Left lung (tissue), 10 donors: ENCODE measurements around the gene IMMP2L. TPM values are rescaled to one million over a fixed set of nuclear protein-coding genes. Genes with fewer than 3 reads are reported as not detected.

Source experiments
- ATAC-seq: fragments of 200-7000 bp; cut with Tn5 transposase; one replicate; pipeline ENCODE4 v1.9.1; 2020; ENCODE audit warnings: moderate library complexity
- DNase-seq, 4 donors: peaks; one replicate each; pipeline ENCODE4 v3.0.0-alpha.2; 2013 to 2020
- H3K27ac ChIP-seq, 2 donors: fragments of 200-600 bp; sonication (generic) in 1 of 2; one replicate each; pipeline versions ENCODE4 v1.5.0 to v1.8.0; 2020 to 2021
- H3K27me3 ChIP-seq, 2 donors: fragments of 200-600 bp; sonication (generic) in 1 of 2; one replicate each; pipeline versions ENCODE4 v1.5.0 to v1.8.0; 2020 to 2021
- H3K36me3 ChIP-seq, 2 donors: fragments of 200-600 bp; sonication (generic) in 1 of 2; one replicate each; pipeline versions ENCODE4 v1.5.0 to v1.8.0; 2020 to 2021
- H3K4me1 ChIP-seq, 2 donors: fragments of 200-600 bp; one replicate each; pipeline ENCODE4 v1.8.0; 2021
- H3K4me3 ChIP-seq, 2 donors: fragments of 200-600 bp; sonication (generic) in 1 of 2; one replicate each; pipeline versions ENCODE4 v1.5.0 to v1.8.0; 2020 to 2021; ENCODE audit warnings: mild to moderate bottlenecking in 1 of 2
- H3K9me3 ChIP-seq, 2 donors: fragments of 200-600 bp; sonication (generic) in 1 of 2; one replicate each; pipeline versions ENCODE4 v1.5.0 to v1.8.0; 2020 to 2021
- CTCF ChIP-seq, 2 donors: fragments of 200-600 bp; sonication (generic) in 1 of 2; IDR thresholded peaks; one replicate each; pipeline versions ENCODE4 v1.5.0 to v1.8.0; 2021; ENCODE audit warnings: antibody characterized with exemption in 2 of 2
- intact Hi-C, 2 donors: fragments of 100-400 bp; cut with DNase I; formaldehyde crosslinking; loops; one replicate each; pipeline versions ENCODE4 v1.11.2 to v1.14.2; 2022
- polyA plus RNA-seq, 6 donors: library from polyadenylated mRNA; unstranded; fragments of 120-200 nt; gene quantifications; one replicate each; pipeline ENCODE4 v1.2.1, GENCODE V29; 2013; ENCODE audit not compliant: insufficient read length in 6 of 6
- total RNA-seq, 2 donors: library from RNA; stranded (reverse); fragmentation: NEBNext Ultra II Directional; extraction: Animal tissue kit (Norgen Biotek cat#: 25700); gene quantifications; one replicate each; pipeline ENCODE4 v1.2.1, GENCODE V29; 2021
- donor health status: DM: no; HTN: yes; CAD: no.
- donor health status: DM: no; HTN: no; CAD: no.

Gene IMMP2L
- total and polyA plus RNA-seq, 8 donors: 10.3 to 30.1 (median 25.7) TPM

GRCh38 chr7:111126987-111127386 is 435.3 kb downstream of the IMMP2L start:
- ATAC-seq: no peak
- intact Hi-C loops: no loop called here
- no peak for TF ChIP-seq CTCF (IDR thresholded peaks at IDR 0.05)
- no peak for DNase-seq
- Histone ChIP-seq H3K4me3 (no peak overlapping the region), H3K27me3 (no peaks in the 10 kb centered on the region), H3K9me3 (no peaks in the 10 kb centered on the region), H3K36me3 (no peaks in the 10 kb centered on the region), H3K4me1 (no peaks in the 10 kb centered on the region), H3K27ac (no peak overlapping the region)

GRCh38 chr7:111115966-111116365 is 446.3 kb downstream of the IMMP2L start:
- H3K4me1 ChIP-seq: no peaks in the 10 kb centered on the region
- no peak for DNase-seq
- no peaks in the 10 kb centered on the region for H3K9me3 ChIP-seq
- ATAC-seq: no peak
- TF ChIP-seq CTCF (IDR thresholded peaks at IDR 0.05): no peak
- intact Hi-C loops: no loop called here
- H3K27me3 ChIP-seq: no peaks in the 10 kb centered on the region
- no peak overlapping the region for H3K27ac ChIP-seq
- H3K4me3 ChIP-seq: no peak overlapping the region
- H3K36me3 ChIP-seq: no peaks in the 10 kb centered on the region

GRCh38 chr7:111113263-111114017 is 448.9 kb downstream of the IMMP2L start:
- intact Hi-C loops: no loop called here
- Histone ChIP-seq H3K4me1 (no peaks in the 10 kb centered on the region), H3K4me3 (no peak overlapping the region), H3K9me3 (no peaks in the 10 kb centered on the region), H3K27me3 (no peaks in the 10 kb centered on the region), H3K27ac (no peak overlapping the region), H3K36me3 (no peaks in the 10 kb centered on the region)
- no peak for DNase-seq
- no peak for TF ChIP-seq CTCF (IDR thresholded peaks at IDR 0.05)
- peak; percentile 27 for ATAC-seq

- intact Hi-C loops: no loop called here
Measured at GRCh38 chr7:111112439-111112838, 449.9 kb downstream of the IMMP2L start.

GRCh38 chr7:111108496-111108895 is 453.8 kb downstream of the IMMP2L start:
- ATAC-seq (no peak), DNase-seq (no peak)
- intact Hi-C loops: no loop called here
- H3K27me3 ChIP-seq: no peaks in the 10 kb centered on the region
- no peaks in the 10 kb centered on the region for H3K36me3 ChIP-seq
- no peaks in the 10 kb centered on the region for H3K4me1 ChIP-seq
- no peaks in the 10 kb centered on the region for H3K9me3 ChIP-seq
- no peak for TF ChIP-seq CTCF (IDR thresholded peaks at IDR 0.05)
- H3K27ac ChIP-seq: no peak overlapping the region
- H3K4me3 ChIP-seq: no peak overlapping the region

More at GRCh38 chr7:111112439-111112838, 449.9 kb downstream of the IMMP2L start:
- Histone ChIP-seq H3K36me3 (no peaks in the 10 kb centered on the region), H3K27ac (no peak overlapping the region), H3K4me3 (no peak overlapping the region), H3K4me1 (no peaks in the 10 kb centered on the region), H3K27me3 (no peaks in the 10 kb centered on the region), H3K9me3 (no peaks in the 10 kb centered on the region)
- ATAC-seq (no peak), DNase-seq (no peak)
- no peak for TF ChIP-seq CTCF (IDR thresholded peaks at IDR 0.05)
